GM18505 (cell line): ENCODE results near the gene CEMIP.
A peak's percentile ranks its signal among the peaks of the same experiment; 100 is the strongest.

Source experiments
- ATAC-seq: cut with Tn5 transposase; IDR thresholded peaks from one replicate; pipeline ENCODE4 v1.9.1; 2021; ENCODE audit not compliant: unreplicated experiment
- POLR2A ChIP-seq: IDR thresholded peaks from 4 replicates; pipeline ENCODE4 v1.6.1; 2011; ENCODE audit warnings: borderline replicate concordance; ENCODE audit not compliant: insufficient read depth, insufficient read length; ENCODE audit errors: extremely low read depth

CEMIP gene

DNA sequence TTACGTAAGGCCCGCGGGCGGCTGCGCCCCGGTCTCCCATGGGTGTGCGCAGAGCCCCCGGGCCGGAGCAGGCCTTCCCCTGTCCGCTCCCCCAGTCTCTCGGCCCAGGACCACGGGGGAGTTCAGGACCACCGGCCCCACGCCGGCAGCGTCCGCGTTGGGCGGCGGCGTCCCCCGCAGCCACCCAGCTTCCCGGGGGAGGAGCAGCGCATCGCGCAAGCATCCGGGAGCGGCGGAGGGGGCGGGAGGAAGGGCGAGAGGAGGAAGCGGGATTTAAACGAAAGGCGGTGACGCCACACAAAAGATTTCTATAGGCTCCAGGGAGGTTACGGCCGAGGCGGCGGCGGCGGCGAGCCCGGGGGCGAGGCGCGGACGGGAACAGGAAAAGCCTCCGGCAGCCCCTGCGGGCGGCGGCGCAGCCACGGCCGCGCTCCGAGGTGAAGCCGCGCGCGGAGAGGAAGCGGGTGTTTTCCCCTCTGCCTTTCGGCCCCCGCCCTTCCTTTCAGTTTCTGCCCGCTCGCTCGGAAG, 221.5 kb downstream of the CEMIP start, which contains the start of gene TLNRD1:
Gene TLNRD1, plus strand, starts transcription at position 300 of the 528 bp plus-strand sequence. CDS start 1,349 bp downstream, outside the sequence.
- ATAC-seq = peak; percentile 50

More for the DNA sequence above, 221.5 kb downstream of the CEMIP start, which contains the start of gene TLNRD1:
- peak; percentile 75 for TF ChIP-seq POLR2A
